Neural cell (in vitro differentiated cells): ENCODE measurements around the gene CGNL1. TPM values are rescaled to one million over a fixed set of nuclear protein-coding genes. Genes with fewer than 3 reads are reported as not detected.

Source experiments
- H2AFZ ChIP-seq: fragments of 200-600, 300-800 bp; sonication (generic), shearing (Covaris generic); 2 replicates; pipeline ENCODE4 v1.6.0; 2014; ENCODE audit warnings: low read depth, mild to moderate bottlenecking, antibody characterized with exemption, low read length, moderate library complexity
- H3F3A ChIP-seq: fragments of 200-600 bp; shearing (Covaris generic); 2 replicates; pipeline ENCODE4 v1.6.1; 2016; ENCODE audit warnings: mild to moderate bottlenecking, moderate library complexity, mixed read lengths, antibody characterized with exemption, low read length; ENCODE audit not compliant: insufficient read depth, poor library complexity, severe bottlenecking
- H3K27ac ChIP-seq: fragments of 200-600, 300-800 bp; sonication (generic), shearing (Covaris generic); 2 replicates; pipeline ENCODE4 v1.5.1; 2014; ENCODE audit warnings: mild to moderate bottlenecking, low read length, moderate library complexity
- H3K27me3 ChIP-seq: fragments of 300-800, 200-600 bp; sonication (generic), shearing (Covaris generic); 2 replicates; pipeline ENCODE4 v1.6.0; 2014; ENCODE audit warnings: mild to moderate bottlenecking, low read depth, low read length, moderate library complexity; ENCODE audit not compliant: insufficient read depth
- H3K36me3 ChIP-seq: fragments of 300-800, 200-600 bp; sonication (generic), shearing (Covaris generic); 2 replicates; pipeline ENCODE4 v1.5.1; 2014; ENCODE audit warnings: mild to moderate bottlenecking, antibody characterized with exemption, low read length, moderate library complexity; ENCODE audit not compliant: insufficient read depth
- H3K4me2 ChIP-seq: fragments of 300-800, 200-600 bp; sonication (generic), shearing (Covaris generic); 2 replicates; pipeline ENCODE4 v1.6.0; 2014; ENCODE audit warnings: mild to moderate bottlenecking, low read length
- H3K4me3 ChIP-seq: fragments of 300-800, 200-600 bp; sonication (generic), shearing (Covaris generic); 2 replicates; pipeline ENCODE4 v1.5.1; 2014; ENCODE audit warnings: mild to moderate bottlenecking, low read length, moderate library complexity
- H3K79me2 ChIP-seq: fragments of 200-600 bp; shearing (Covaris generic); replicated peaks from 2 replicates; pipeline ENCODE4 v1.6.0; 2014; ENCODE audit warnings: mild to moderate bottlenecking, low read length, moderate library complexity; ENCODE audit not compliant: insufficient read depth
- H3K9ac ChIP-seq: fragments of 300-800, 200-600 bp; sonication (generic), shearing (Covaris generic); 2 replicates; pipeline ENCODE4 v1.6.1; 2016; ENCODE audit warnings: mild to moderate bottlenecking, low read length, mixed read lengths
- H3K9me2 ChIP-seq: fragments of 200-600 bp; shearing (Covaris generic); 2 replicates; pipeline ENCODE4 v1.6.1; 2016; ENCODE audit warnings: mild to moderate bottlenecking, low read length, mixed read lengths; ENCODE audit not compliant: insufficient read depth
- H3K9me3 ChIP-seq: fragments of 200-600, 300-800 bp; sonication (generic), shearing (Covaris generic); 2 replicates; pipeline ENCODE4 v1.6.1; 2016; ENCODE audit warnings: mild to moderate bottlenecking, mixed run types, low read length, moderate library complexity, mixed read lengths
- H4K20me1 ChIP-seq: fragments of 200-600 bp; shearing (Covaris generic); 2 replicates; pipeline ENCODE4 v1.6.1; 2016; ENCODE audit warnings: mild to moderate bottlenecking, mixed run types; ENCODE audit not compliant: insufficient read depth
- EP300 ChIP-seq: fragments of 450-650 bp; conservative IDR thresholded peaks from 2 replicates; pipeline ENCODE4 v1.6.1; 2014; ENCODE audit warnings: antibody characterized with exemption, mild to moderate bottlenecking, moderate library complexity; ENCODE audit not compliant: poor library complexity, severe bottlenecking
- EZH2 ChIP-seq: fragments of 200-600, 300-800 bp; shearing (Covaris generic), sonication (generic); IDR thresholded peaks from 2 replicates; pipeline ENCODE4 v1.6.1; 2014; ENCODE audit warnings: antibody characterized with exemption, low read length, borderline replicate concordance, mild to moderate bottlenecking; ENCODE audit not compliant: insufficient read depth, poor library complexity, severe bottlenecking
- MXI1 ChIP-seq: fragments of 450-650 bp; conservative IDR thresholded peaks from 2 replicates; pipeline ENCODE4 v1.6.1; 2014; ENCODE audit warnings: antibody characterized with exemption, mild to moderate bottlenecking; ENCODE audit not compliant: poor library complexity, severe bottlenecking
- POLR2AphosphoS5 ChIP-seq: IDR thresholded peaks from 2 replicates; pipeline ENCODE4 v1.6.1; 2012
- RAD21 ChIP-seq: fragments of 450-650 bp; conservative IDR thresholded peaks from 2 replicates; pipeline ENCODE4 v1.6.1; 2014; ENCODE audit warnings: antibody characterized with exemption, mild to moderate bottlenecking, moderate library complexity
- SMC3 ChIP-seq: fragments of 450-650 bp; conservative IDR thresholded peaks from 2 replicates; pipeline ENCODE4 v1.6.1; 2014; ENCODE audit warnings: antibody characterized with exemption, mild to moderate bottlenecking, moderate library complexity; ENCODE audit not compliant: poor library complexity
- TAF1 ChIP-seq: IDR thresholded peaks from 2 replicates; pipeline ENCODE4 v1.6.1; 2012; ENCODE audit warnings: low read depth
- polyA plus RNA-seq: library from polyadenylated mRNA; depleted of rRNA; stranded (reverse); fragments of >200 nt; gene quantifications from 2 replicates; pipeline ENCODE4 v1.2.3, GENCODE V29; 2014
- TF ChIP-seq, protein P1 (sequence below): IDR thresholded peaks from 2 replicates; pipeline ENCODE4 v1.6.1; 2012; ENCODE audit warnings: borderline replicate concordance
- TF ChIP-seq, protein P2 (sequence below): fragments of 450-650 bp; IDR thresholded peaks from 2 replicates; pipeline ENCODE4 v1.5.1; 2014; ENCODE audit warnings: antibody characterized with exemption, mild to moderate bottlenecking, moderate library complexity; ENCODE audit not compliant: poor library complexity, severe bottlenecking

The CGNL1 gene
- polyA plus RNA-seq, 1 donor from 2014 or later: 0.26 TPM

DNA sequence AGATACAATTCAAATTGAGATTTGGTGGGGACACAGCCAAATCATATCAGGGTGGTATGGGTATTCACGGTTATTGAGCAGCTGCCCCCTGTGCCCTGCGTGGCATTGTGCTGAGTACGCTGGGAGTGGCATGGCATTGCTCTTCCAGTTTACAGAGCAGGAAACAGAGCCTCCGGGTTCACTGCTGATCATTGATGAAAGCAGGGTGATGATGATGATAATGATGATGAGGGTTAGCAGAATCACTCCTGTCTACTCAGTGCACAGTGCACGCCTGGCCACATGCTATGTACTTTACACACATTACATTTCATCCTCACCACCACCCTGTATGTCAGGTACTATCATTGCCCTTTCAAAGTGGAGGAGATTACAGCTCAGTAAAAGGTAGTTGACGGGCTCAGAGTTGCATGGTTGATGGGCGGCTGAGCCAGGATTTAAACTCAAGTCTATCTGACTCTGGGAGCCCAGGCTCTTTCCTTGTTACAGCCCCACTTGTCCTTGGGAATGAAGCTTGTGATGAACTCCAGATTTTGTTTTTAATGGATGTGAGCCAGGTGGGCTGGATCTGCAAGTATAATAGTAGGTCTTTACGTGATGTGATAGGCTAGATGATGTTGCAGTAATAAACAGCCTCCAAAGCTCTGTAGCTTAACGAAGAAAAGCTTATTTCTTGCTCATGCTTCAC lies 127.8 kb downstream of the CGNL1 start:
- no peak overlapping the region for H3K4me2 ChIP-seq
- no peaks in the 10 kb centered on the region for H3K9me2 ChIP-seq
- H2AFZ ChIP-seq: no peak overlapping the region
- no peaks in the 10 kb centered on the region for H4K20me1 ChIP-seq
- H3K9me3 ChIP-seq: no peaks in the 10 kb centered on the region
- no peak overlapping the region for H3K9ac ChIP-seq
- no peaks in the 10 kb centered on the region for H3K27me3 ChIP-seq
- no peak overlapping the region for H3K27ac ChIP-seq
- H3K4me3 ChIP-seq: no peak overlapping the region
- no peaks in the 10 kb centered on the region for H3K79me2 ChIP-seq
- no peaks in the 10 kb centered on the region for H3F3A ChIP-seq
- no peak for TF ChIP-seq RAD21
- no peaks in the 10 kb centered on the region for H3K36me3 ChIP-seq

DNA sequence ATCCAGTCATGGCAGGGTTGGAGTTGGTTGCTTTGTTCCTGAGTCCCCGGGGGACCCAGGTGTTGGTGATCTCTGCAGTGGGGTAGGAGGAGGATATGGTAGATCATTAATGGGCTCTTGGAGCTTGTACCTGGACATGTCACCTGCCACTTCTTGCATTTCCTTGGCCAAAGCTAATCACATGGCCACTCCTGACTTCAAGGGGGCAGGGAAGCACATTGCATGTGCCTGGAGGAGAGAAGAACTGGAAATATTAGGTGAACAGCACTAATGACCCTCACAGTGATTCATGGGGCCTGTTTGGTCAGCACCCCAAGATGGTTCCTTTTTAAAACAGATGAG lies 128.3 kb downstream of the CGNL1 start:
- no peak overlapping the region for H3K4me2 ChIP-seq
- TF ChIP-seq, protein P1, sequence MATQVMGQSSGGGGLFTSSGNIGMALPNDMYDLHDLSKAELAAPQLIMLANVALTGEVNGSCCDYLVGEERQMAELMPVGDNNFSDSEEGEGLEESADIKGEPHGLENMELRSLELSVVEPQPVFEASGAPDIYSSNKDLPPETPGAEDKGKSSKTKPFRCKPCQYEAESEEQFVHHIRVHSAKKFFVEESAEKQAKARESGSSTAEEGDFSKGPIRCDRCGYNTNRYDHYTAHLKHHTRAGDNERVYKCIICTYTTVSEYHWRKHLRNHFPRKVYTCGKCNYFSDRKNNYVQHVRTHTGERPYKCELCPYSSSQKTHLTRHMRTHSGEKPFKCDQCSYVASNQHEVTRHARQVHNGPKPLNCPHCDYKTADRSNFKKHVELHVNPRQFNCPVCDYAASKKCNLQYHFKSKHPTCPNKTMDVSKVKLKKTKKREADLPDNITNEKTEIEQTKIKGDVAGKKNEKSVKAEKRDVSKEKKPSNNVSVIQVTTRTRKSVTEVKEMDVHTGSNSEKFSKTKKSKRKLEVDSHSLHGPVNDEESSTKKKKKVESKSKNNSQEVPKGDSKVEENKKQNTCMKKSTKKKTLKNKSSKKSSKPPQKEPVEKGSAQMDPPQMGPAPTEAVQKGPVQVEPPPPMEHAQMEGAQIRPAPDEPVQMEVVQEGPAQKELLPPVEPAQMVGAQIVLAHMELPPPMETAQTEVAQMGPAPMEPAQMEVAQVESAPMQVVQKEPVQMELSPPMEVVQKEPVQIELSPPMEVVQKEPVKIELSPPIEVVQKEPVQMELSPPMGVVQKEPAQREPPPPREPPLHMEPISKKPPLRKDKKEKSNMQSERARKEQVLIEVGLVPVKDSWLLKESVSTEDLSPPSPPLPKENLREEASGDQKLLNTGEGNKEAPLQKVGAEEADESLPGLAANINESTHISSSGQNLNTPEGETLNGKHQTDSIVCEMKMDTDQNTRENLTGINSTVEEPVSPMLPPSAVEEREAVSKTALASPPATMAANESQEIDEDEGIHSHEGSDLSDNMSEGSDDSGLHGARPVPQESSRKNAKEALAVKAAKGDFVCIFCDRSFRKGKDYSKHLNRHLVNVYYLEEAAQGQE: no peak
- TF ChIP-seq, protein P2, sequence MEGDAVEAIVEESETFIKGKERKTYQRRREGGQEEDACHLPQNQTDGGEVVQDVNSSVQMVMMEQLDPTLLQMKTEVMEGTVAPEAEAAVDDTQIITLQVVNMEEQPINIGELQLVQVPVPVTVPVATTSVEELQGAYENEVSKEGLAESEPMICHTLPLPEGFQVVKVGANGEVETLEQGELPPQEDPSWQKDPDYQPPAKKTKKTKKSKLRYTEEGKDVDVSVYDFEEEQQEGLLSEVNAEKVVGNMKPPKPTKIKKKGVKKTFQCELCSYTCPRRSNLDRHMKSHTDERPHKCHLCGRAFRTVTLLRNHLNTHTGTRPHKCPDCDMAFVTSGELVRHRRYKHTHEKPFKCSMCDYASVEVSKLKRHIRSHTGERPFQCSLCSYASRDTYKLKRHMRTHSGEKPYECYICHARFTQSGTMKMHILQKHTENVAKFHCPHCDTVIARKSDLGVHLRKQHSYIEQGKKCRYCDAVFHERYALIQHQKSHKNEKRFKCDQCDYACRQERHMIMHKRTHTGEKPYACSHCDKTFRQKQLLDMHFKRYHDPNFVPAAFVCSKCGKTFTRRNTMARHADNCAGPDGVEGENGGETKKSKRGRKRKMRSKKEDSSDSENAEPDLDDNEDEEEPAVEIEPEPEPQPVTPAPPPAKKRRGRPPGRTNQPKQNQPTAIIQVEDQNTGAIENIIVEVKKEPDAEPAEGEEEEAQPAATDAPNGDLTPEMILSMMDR: no peak
- TF ChIP-seq EZH2 (no peak), RAD21 (no peak), POLR2AphosphoS5 (no peak), MXI1 (no peak), EP300 (no peak), TAF1 (no peak), SMC3 (no peak)

More for the DNA sequence above, 128.3 kb downstream of the CGNL1 start:
- Histone ChIP-seq H3K27ac (no peak overlapping the region), H3K4me3 (no peak overlapping the region), H4K20me1 (no peaks in the 10 kb centered on the region), H3K79me2 (no peaks in the 10 kb centered on the region), H3K9me3 (no peaks in the 10 kb centered on the region), H3K9ac (no peak overlapping the region), H2AFZ (no peak overlapping the region), H3K9me2 (no peaks in the 10 kb centered on the region), H3F3A (no peaks in the 10 kb centered on the region), H3K27me3 (no peaks in the 10 kb centered on the region), H3K36me3 (no peaks in the 10 kb centered on the region)
